Smooth muscle cell (in vitro differentiated cells): ENCODE results near the gene PEMT. TPM values are rescaled to one million over a fixed set of nuclear protein-coding genes. Genes with fewer than 3 reads are reported as not detected.

Experiments used
- DNase-seq: peaks from one replicate; lab custom pipeline; 2025; ENCODE audit not compliant: unreplicated experiment; lab: John Stamatoyannopoulos, UW
- H2AFZ ChIP-seq: fragments of 200-600 bp; sonication (generic); 2 replicates; pipeline ENCODE4 v1.6.0; 2016; ENCODE audit warnings: antibody characterized with exemption, low read depth, mild to moderate bottlenecking
- H3F3A ChIP-seq: fragments of 200-600 bp; sonication (generic); 2 replicates; pipeline ENCODE4 v1.6.0; 2017; ENCODE audit warnings: antibody characterized with exemption, low read depth
- H3K27ac ChIP-seq: fragments of 200-600 bp; sonication (generic); 2 replicates; pipeline ENCODE4 v1.5.1; 2016; ENCODE audit warnings: low read depth, mild to moderate bottlenecking
- H3K27me3 ChIP-seq: fragments of 200-600 bp; sonication (generic); 2 replicates; pipeline ENCODE4 v1.6.1; 2016; ENCODE audit warnings: low read depth, mild to moderate bottlenecking
- H3K36me3 ChIP-seq: fragments of 200-600 bp; sonication (generic); 2 replicates; pipeline ENCODE4 v1.5.1; 2016; ENCODE audit warnings: low read depth
- H3K4me1 ChIP-seq: fragments of 200-600 bp; sonication (generic); 2 replicates; pipeline ENCODE4 v1.5.1; 2016; ENCODE audit warnings: low read depth
- H3K4me2 ChIP-seq: fragments of 200-600 bp; sonication (generic); 2 replicates; pipeline ENCODE4 v1.6.0; 2016; ENCODE audit warnings: mild to moderate bottlenecking
- H3K4me3 ChIP-seq: fragments of 200-600 bp; sonication (generic); 2 replicates; pipeline ENCODE4 v1.5.1; 2016; ENCODE audit warnings: mild to moderate bottlenecking
- H3K79me2 ChIP-seq: fragments of 200-600 bp; sonication (generic); 2 replicates; pipeline ENCODE4 v1.6.0; 2016; ENCODE audit warnings: low read depth, mild to moderate bottlenecking
- H3K9ac ChIP-seq: fragments of 200-600 bp; sonication (generic); 2 replicates; pipeline ENCODE4 v1.6.0; 2016; ENCODE audit warnings: low read depth
- H3K9me3 ChIP-seq: fragments of 200-600 bp; sonication (generic); replicated peaks from 2 replicates; pipeline ENCODE4 v1.5.1; 2016; ENCODE audit warnings: low read depth
- H4K20me1 ChIP-seq: fragments of 200-600 bp; sonication (generic); 2 replicates; pipeline ENCODE4 v1.6.0; 2016; ENCODE audit warnings: low read depth
- WGBS: methylation state at CpG from one replicate; pipeline ENCODE4 v1.1.7; 2016; ENCODE audit warnings: low lambda C conversion rate; 5-methylcytosine and 5-hydroxymethylcytosine counted together
- polyA plus RNA-seq: library from polyadenylated mRNA; unstranded; fragments of >200 nt; fragmentation: Nextera tagmentation; extraction: Ambion mirVana; gene quantifications from 2 replicates; pipeline ENCODE4 v1.2.1, GENCODE V29; 2016
- total RNA-seq: library from RNA; depleted of rRNA; stranded (reverse); fragments of >200 nt; gene quantifications from 2 replicates; pipeline ENCODE4 v1.2.3, GENCODE V29; 2014
- TF ChIP-seq, protein P1 (sequence below): fragments of 200-600 bp; sonication (generic); IDR thresholded peaks from 2 replicates; pipeline ENCODE4 v1.5.1; 2017; ENCODE audit warnings: borderline replicate concordance, mild to moderate bottlenecking, antibody characterized with exemption; ENCODE audit not compliant: insufficient read depth, poor library complexity, severe bottlenecking

Gene PEMT
- total and polyA plus RNA-seq, 2 experiments from 2014 or later = 43.8 to 69.9 TPM

DNA sequence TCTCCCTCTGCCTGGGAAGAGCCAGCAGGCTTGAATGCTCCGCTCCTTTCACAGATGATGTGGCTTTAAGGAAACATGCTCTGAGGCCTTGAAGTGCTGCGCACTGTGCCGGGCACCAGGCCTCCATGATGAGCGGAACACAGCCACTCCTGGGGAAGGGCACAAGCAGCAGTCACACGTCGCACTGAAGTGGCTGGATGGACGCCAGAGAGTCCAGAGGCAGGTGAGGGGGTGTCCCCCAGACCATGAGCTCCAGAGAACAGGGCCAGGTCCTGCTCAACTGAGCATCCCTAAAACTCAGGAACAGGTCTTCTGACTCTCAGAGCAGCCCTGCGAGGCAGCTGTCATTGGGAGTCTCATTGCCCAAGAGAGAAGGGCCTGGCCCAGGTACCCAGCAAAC is 35.6 kb downstream of the PEMT start:
- Histone ChIP-seq H3K27me3 (no peaks in the 10 kb centered on the region), H3F3A (no peaks in the 10 kb centered on the region), H3K79me2 (no peaks in the 10 kb centered on the region), H3K9me3 (no peaks in the 10 kb centered on the region), H3K4me2 (no peak overlapping the region), H3K4me3 (no peak overlapping the region), H3K36me3 (no peaks in the 10 kb centered on the region), H3K9ac (no peak overlapping the region), H3K27ac (no peak overlapping the region), H4K20me1 (peaks cover 12% of the 10 kb centered on the region), H3K4me1 (peaks cover 8% of the 10 kb centered on the region), H2AFZ (no peak overlapping the region)
- TF ChIP-seq, protein P1, sequence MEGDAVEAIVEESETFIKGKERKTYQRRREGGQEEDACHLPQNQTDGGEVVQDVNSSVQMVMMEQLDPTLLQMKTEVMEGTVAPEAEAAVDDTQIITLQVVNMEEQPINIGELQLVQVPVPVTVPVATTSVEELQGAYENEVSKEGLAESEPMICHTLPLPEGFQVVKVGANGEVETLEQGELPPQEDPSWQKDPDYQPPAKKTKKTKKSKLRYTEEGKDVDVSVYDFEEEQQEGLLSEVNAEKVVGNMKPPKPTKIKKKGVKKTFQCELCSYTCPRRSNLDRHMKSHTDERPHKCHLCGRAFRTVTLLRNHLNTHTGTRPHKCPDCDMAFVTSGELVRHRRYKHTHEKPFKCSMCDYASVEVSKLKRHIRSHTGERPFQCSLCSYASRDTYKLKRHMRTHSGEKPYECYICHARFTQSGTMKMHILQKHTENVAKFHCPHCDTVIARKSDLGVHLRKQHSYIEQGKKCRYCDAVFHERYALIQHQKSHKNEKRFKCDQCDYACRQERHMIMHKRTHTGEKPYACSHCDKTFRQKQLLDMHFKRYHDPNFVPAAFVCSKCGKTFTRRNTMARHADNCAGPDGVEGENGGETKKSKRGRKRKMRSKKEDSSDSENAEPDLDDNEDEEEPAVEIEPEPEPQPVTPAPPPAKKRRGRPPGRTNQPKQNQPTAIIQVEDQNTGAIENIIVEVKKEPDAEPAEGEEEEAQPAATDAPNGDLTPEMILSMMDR = no peak
- no peak for DNase-seq
- 98% methylated on average over 8 of the region's 8 CpGs for WGBS

DNA sequence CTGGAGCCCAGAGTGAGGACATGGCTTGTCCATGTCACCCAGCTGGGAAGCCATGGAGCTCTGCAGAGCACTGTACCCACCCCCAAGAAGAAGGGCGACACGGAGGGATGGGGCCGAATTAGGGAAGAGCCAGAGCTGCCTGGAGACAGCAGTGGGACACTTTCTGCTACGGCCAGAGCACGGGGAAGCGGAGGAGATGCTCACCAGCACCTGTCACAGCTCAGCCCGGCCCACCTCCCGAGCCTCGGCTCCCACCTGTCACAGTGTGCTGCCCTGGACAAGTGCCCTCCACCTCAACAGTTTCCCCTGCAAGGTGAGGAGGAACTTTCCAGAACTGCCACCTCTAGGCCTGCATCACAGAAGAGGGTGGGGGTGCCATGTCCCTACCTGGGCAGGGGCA is 36.4 kb downstream of the PEMT start:
- Histone ChIP-seq H3K4me2 (no peak overlapping the region), H2AFZ (no peak overlapping the region), H3K9me3 (no peaks in the 10 kb centered on the region), H3F3A (no peaks in the 10 kb centered on the region), H3K9ac (no peak overlapping the region), H3K4me1 (peaks cover 10% of the 10 kb centered on the region), H3K4me3 (no peak overlapping the region), H3K36me3 (no peaks in the 10 kb centered on the region), H3K27me3 (no peaks in the 10 kb centered on the region), H4K20me1 (peaks cover 12% of the 10 kb centered on the region), H3K27ac (no peak overlapping the region), H3K79me2 (no peaks in the 10 kb centered on the region)
- TF ChIP-seq, protein P1 = no peak
- no peak for DNase-seq
- WGBS = 94% methylated on average over 9 of the region's 9 CpGs

DNA sequence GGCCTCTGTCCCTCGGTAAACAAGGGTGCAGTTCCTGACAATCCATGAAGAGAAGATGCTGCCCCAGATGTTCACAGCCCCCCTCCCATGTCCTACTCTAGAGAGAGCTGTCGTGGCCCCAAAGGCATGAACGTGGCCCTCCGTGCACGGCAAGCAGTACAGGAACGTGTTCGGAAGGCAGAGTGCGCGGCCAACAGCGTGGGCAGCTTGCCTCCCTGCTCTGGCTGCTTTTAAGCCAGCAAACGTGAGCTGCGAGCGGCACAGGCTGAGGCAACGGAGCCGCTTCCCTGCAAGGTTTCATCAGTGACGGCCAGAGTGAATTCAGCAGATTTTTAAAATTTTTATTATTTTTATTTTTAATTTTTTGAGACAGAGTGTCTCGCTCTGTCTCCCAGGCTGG is 37.2 kb downstream of the PEMT start:
- TF ChIP-seq, protein P1 = no peak
- WGBS = 94% methylated on average over 17 of the region's 17 CpGs

More for the DNA sequence above, 37.2 kb downstream of the PEMT start:
- no peak for DNase-seq
- H3K4me2 ChIP-seq = no peak overlapping the region
- no peak overlapping the region for H3K4me3 ChIP-seq
- peaks cover 9% of the 10 kb centered on the region for H4K20me1 ChIP-seq
- H3K27me3 ChIP-seq = no peaks in the 10 kb centered on the region
- H3K27ac ChIP-seq = no peak overlapping the region
- no peaks in the 10 kb centered on the region for H3F3A ChIP-seq
- no peak overlapping the region for H2AFZ ChIP-seq
- H3K9ac ChIP-seq = no peak overlapping the region
- no peaks in the 10 kb centered on the region for H3K79me2 ChIP-seq
- H3K4me1 ChIP-seq = peaks cover 10% of the 10 kb centered on the region
- H3K36me3 ChIP-seq = no peaks in the 10 kb centered on the region
- H3K9me3 ChIP-seq = no peaks in the 10 kb centered on the region
